Astrocyte (in vitro differentiated cells and primary cell): ENCODE results near the gene ADAM23. TPM values are rescaled to one million over a fixed set of nuclear protein-coding genes. Genes with fewer than 3 reads are reported as not detected.

Source experiments
- DNase-seq: peaks from one replicate; pipeline ENCODE4 v3.0.0-alpha.2; 2010; ENCODE audit warnings: low read depth
- FAIRE-seq: peaks from 2 replicates; lab custom pipeline; 2011; peaks lifted over from hg19 to GRCh38; lab: Jason Lieb, UNC
- H2AFZ ChIP-seq: 2 replicates; pipeline ENCODE4 v1.6.0; 2012; ENCODE audit warnings: low read depth, low read length, inconsistent platforms
- H3K27ac ChIP-seq: 2 replicates; pipeline ENCODE4 v1.5.1; 2011; ENCODE audit warnings: low read depth, low read length, inconsistent platforms
- H3K27me3 ChIP-seq: 2 replicates; pipeline ENCODE4 v1.6.0; 2011; ENCODE audit warnings: low read length, inconsistent platforms; ENCODE audit not compliant: insufficient read depth
- H3K36me3 ChIP-seq: 2 replicates; pipeline ENCODE4 v1.5.1; 2011; ENCODE audit warnings: low read length, inconsistent platforms; ENCODE audit not compliant: insufficient read depth
- H3K4me1 ChIP-seq: 2 replicates; pipeline ENCODE4 v1.5.1; 2011; ENCODE audit warnings: low read length, inconsistent platforms; ENCODE audit not compliant: insufficient read depth
- H3K4me2 ChIP-seq: 2 replicates; pipeline ENCODE4 v1.6.0; 2012; ENCODE audit warnings: low read length, inconsistent platforms
- H3K4me3 ChIP-seq: 2 replicates; pipeline ENCODE4 v1.5.1; 2011; ENCODE audit warnings: low read depth, mild to moderate bottlenecking, low read length, inconsistent platforms; ENCODE audit not compliant: insufficient read depth
- H3K79me2 ChIP-seq: 2 replicates; pipeline ENCODE4 v1.6.0; 2012; ENCODE audit warnings: mild to moderate bottlenecking, low read length, inconsistent platforms; ENCODE audit not compliant: insufficient read depth
- H3K9ac ChIP-seq: 2 replicates; pipeline ENCODE4 v1.6.0; 2012; ENCODE audit warnings: mild to moderate bottlenecking, low read length, inconsistent platforms
- H3K9me3 ChIP-seq: 2 replicates; pipeline ENCODE4 v1.5.1; 2012; ENCODE audit warnings: low read depth, mild to moderate bottlenecking, low read length, inconsistent platforms; ENCODE audit not compliant: insufficient read depth
- H4K20me1 ChIP-seq: 2 replicates; pipeline ENCODE4 v1.6.0; 2012; ENCODE audit warnings: low read length, inconsistent platforms; ENCODE audit not compliant: insufficient read depth
- H3K27ac Mint-ChIP-seq: one replicate; pipeline ENCODE4 v1.8.0; 2021; ENCODE audit warnings: mild to moderate bottlenecking, mixed read lengths; ENCODE audit not compliant: unreplicated experiment
- H3K27me3 Mint-ChIP-seq: one replicate; pipeline ENCODE4 v1.8.0; 2021; ENCODE audit warnings: low read depth, mixed read lengths; ENCODE audit not compliant: unreplicated experiment
- H3K36me3 Mint-ChIP-seq: one replicate; pipeline ENCODE4 v1.8.0; 2021; ENCODE audit warnings: low read depth, mixed read lengths; ENCODE audit not compliant: unreplicated experiment
- H3K4me1 Mint-ChIP-seq: one replicate; pipeline ENCODE4 v1.8.0; 2021; ENCODE audit warnings: low read depth, mixed read lengths; ENCODE audit not compliant: unreplicated experiment
- H3K4me3 Mint-ChIP-seq: one replicate; pipeline ENCODE4 v1.8.0; 2021; ENCODE audit warnings: mild to moderate bottlenecking, moderate library complexity, mixed read lengths; ENCODE audit not compliant: unreplicated experiment
- H3K9me3 Mint-ChIP-seq: one replicate; pipeline ENCODE4 v1.8.0; 2021; ENCODE audit warnings: mild to moderate bottlenecking, mixed read lengths; ENCODE audit not compliant: unreplicated experiment
- CTCF ChIP-seq: IDR thresholded peaks from 2 replicates; pipeline ENCODE4 v1.5.1; 2011; ENCODE audit warnings: low read depth, mild to moderate bottlenecking, inconsistent platforms, low read length, moderate library complexity; ENCODE audit not compliant: insufficient read depth
- EZH2 ChIP-seq: IDR thresholded peaks from 2 replicates; pipeline ENCODE4 v1.6.1; 2012; ENCODE audit warnings: mild to moderate bottlenecking, low read length, inconsistent platforms; ENCODE audit not compliant: insufficient read depth
- total RNA-seq: library from RNA; stranded (reverse); gene quantifications from 2 replicates; pipeline ENCODE4 v1.2.1, GENCODE V29; 2021

The ADAM23 gene
- total RNA-seq, 1 donor from 2014 or later, result 13.9 TPM

DNA sequence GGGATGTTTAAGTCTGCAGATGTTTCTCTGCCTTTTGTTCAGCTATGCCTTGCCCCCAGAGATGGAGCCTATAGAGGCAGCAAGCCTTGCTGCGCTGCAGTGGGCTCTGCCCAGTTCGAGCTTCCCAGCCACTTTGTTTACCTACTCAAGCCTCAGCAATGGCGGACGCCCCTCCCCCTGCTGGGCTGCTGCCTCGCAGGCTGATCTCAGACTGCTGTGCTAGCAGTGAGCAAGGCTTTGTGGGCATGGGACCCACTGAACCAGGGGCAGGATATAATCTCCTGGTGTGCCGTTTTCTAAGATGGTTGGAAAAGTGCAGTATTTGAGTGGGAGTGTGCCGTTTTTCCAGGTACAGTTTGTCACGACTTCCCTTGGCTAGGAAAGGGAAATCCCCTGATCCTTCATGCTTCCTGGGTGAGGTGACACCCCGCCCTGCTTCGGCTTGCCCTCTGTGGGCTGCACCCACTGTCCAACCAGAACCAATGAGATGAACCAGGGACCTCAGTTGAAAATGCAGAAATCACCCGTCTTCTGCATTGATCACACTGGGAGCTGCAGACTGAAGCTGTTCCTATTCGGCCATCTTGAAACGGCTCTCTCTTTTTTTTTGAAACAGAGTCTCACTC is 27.6 kb upstream of the ADAM23 start:
- Mint-ChIP-seq H3K36me3 (no peaks in the 10 kb centered on the region), H3K9me3 (peaks cover 1% of the 10 kb centered on the region), H3K27ac (no peak overlapping the region), H3K27me3 (peaks cover 6% of the 10 kb centered on the region), H3K4me1 (no peaks in the 10 kb centered on the region), H3K4me3 (no peak overlapping the region)
- H3K9ac ChIP-seq, result no peak overlapping the region
- no peaks in the 10 kb centered on the region for H3K9me3 ChIP-seq
- H3K79me2 ChIP-seq, result no peaks in the 10 kb centered on the region
- no peaks in the 10 kb centered on the region for H3K36me3 ChIP-seq
- no peak overlapping the region for H3K27ac ChIP-seq
- H2AFZ ChIP-seq, result no peak overlapping the region
- H3K4me1 ChIP-seq, result no peaks in the 10 kb centered on the region
- H4K20me1 ChIP-seq, result no peaks in the 10 kb centered on the region
- TF ChIP-seq CTCF, result no peak
- TF ChIP-seq EZH2, result no peak
- no peaks in the 10 kb centered on the region for H3K27me3 ChIP-seq
- no peak for FAIRE-seq
- no peak for DNase-seq
- H3K4me3 ChIP-seq, result no peak overlapping the region
- H3K4me2 ChIP-seq, result no peak overlapping the region

GRCh38 chr2:206418968-206419367 is 24.4 kb upstream of the ADAM23 start:
- Mint-ChIP-seq H3K27me3 (no peaks in the 10 kb centered on the region), H3K36me3 (no peaks in the 10 kb centered on the region), H3K27ac (no peak overlapping the region), H3K4me1 (peaks cover 3% of the 10 kb centered on the region), H3K9me3 (peaks cover 1% of the 10 kb centered on the region), H3K4me3 (no peak overlapping the region)
- Histone ChIP-seq H3K4me2 (no peak overlapping the region), H4K20me1 (no peaks in the 10 kb centered on the region), H3K79me2 (no peaks in the 10 kb centered on the region), H3K4me3 (no peak overlapping the region), H3K9me3 (no peaks in the 10 kb centered on the region), H3K9ac (no peak overlapping the region), H3K4me1 (no peaks in the 10 kb centered on the region), H2AFZ (no peak overlapping the region), H3K36me3 (no peaks in the 10 kb centered on the region), H3K27me3 (no peaks in the 10 kb centered on the region), H3K27ac (no peak overlapping the region)
- no peak for FAIRE-seq
- no peak for TF ChIP-seq EZH2
- no peak for DNase-seq

- H3K4me1 Mint-ChIP-seq, result peaks cover 11% of the 10 kb centered on the region
- Histone ChIP-seq H3K79me2 (no peaks in the 10 kb centered on the region), H3K4me1 (no peaks in the 10 kb centered on the region), H3K27ac (no peak overlapping the region), H3K4me2 (no peak overlapping the region), H3K27me3 (no peaks in the 10 kb centered on the region), H4K20me1 (no peaks in the 10 kb centered on the region), H3K9me3 (no peaks in the 10 kb centered on the region), H3K9ac (no peak overlapping the region), H3K36me3 (no peaks in the 10 kb centered on the region), H3K4me3 (no peak overlapping the region), H2AFZ (no peak overlapping the region)
- H3K9me3 Mint-ChIP-seq, result peaks cover 1% of the 10 kb centered on the region
- FAIRE-seq (no peak), DNase-seq (no peak)
- TF ChIP-seq EZH2 (no peak), CTCF (no peak)
- H3K36me3 Mint-ChIP-seq, result no peaks in the 10 kb centered on the region
- H3K27ac Mint-ChIP-seq, result no peak overlapping the region
- H3K27me3 Mint-ChIP-seq, result no peaks in the 10 kb centered on the region
- no peak overlapping the region for H3K4me3 Mint-ChIP-seq
Observed at GRCh38 chr2:206420721-206421120, 22.6 kb upstream of the ADAM23 start.
